ENCODE measurements around the gene PTX3. TPM values are rescaled to one million over a fixed set of nuclear protein-coding genes. Genes with fewer than 3 reads are reported as not detected.

The PTX3 gene
- total RNA-seq, 2 donors from 2014 or later = 0.19 TPM; not detected in 1

GRCh38 chr3:157410945-157411344 lies 25.7 kb upstream of the PTX3 start:
- Mint-ChIP-seq H3K4me1 (no peaks in the 10 kb centered on the region), H3K27ac (no peak overlapping the region), H3K4me3 (no peak overlapping the region), H3K9me3 (no peaks in the 10 kb centered on the region), H3K27me3 (peaks cover 8% of the 10 kb centered on the region), H3K36me3 (ENCODE audit: low read depth) (no peaks in the 10 kb centered on the region)
- ATAC-seq (replicated peaks) = no peak

- Mint-ChIP-seq H3K9me3 (no peaks in the 10 kb centered on the region), H3K27ac (no peak overlapping the region), H3K4me3 (no peak overlapping the region), H3K27me3 (peaks cover 8% of the 10 kb centered on the region), H3K36me3 (ENCODE audit: low read depth) (no peaks in the 10 kb centered on the region), H3K4me1 (no peaks in the 10 kb centered on the region)
- ATAC-seq (replicated peaks) = no peak
Measured at GRCh38 chr3:157412323-157412855, 24.3 kb upstream of the PTX3 start.

DNA sequence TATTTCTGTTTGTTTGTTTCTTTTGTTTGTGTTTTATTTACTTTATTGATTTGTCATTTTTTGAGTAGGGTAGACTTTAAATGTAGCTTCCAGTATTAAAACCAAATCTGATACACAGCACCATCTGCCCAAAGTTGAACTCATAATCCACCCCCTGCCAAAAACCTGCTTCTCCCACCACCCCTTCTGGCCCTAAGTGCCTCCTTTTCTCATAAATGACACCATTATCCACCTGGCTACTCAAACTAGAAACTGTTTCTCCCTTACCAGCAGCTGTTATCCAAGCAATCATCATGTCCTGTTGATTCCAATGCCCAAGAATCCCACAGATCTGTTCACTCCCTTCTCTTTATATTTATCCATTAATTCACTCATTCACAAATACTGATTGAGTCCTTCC lies 21.8 kb upstream of the PTX3 start:
- H3K4me3 Mint-ChIP-seq = no peak overlapping the region
- H3K27me3 Mint-ChIP-seq = peaks cover 13% of the 10 kb centered on the region
- ATAC-seq (replicated peaks) = no peak
- H3K4me1 Mint-ChIP-seq = no peaks in the 10 kb centered on the region
- no peak overlapping the region for H3K27ac Mint-ChIP-seq
- H3K9me3 Mint-ChIP-seq = peaks cover 5% of the 10 kb centered on the region
- no peaks in the 10 kb centered on the region for H3K36me3 Mint-ChIP-seq (ENCODE audit: low read depth)

GRCh38 chr3:157416347-157417087 lies 20.1 kb upstream of the PTX3 start:
- peaks cover 5% of the 10 kb centered on the region for H3K9me3 Mint-ChIP-seq
- no peak overlapping the region for H3K27ac Mint-ChIP-seq
- ATAC-seq (replicated peaks) = no peak
- no peak overlapping the region for H3K4me3 Mint-ChIP-seq
- no peaks in the 10 kb centered on the region for H3K4me1 Mint-ChIP-seq
- H3K27me3 Mint-ChIP-seq = peaks cover 13% of the 10 kb centered on the region
- no peaks in the 10 kb centered on the region for H3K36me3 Mint-ChIP-seq (ENCODE audit: low read depth)

DNA sequence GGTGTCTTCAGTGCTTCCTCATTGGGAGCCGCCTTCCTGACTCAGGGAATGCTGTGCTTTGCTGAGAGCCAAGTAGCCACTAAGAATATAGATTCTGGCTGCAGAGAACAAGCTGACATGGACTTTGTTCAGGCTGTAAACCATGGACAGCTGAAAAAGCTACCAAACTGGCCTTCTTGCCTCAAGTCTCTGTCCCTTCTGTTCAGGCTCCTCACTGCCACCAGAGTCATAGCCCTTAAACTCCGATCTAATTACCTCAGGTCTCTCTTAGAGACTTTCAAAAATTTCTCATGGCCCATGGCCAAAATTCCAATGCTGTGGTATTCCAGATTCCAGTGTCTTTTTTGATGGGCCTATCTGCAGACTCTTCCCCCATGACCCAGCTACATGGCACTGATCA lies 19.4 kb upstream of the PTX3 start:
- peaks cover 5% of the 10 kb centered on the region for H3K9me3 Mint-ChIP-seq

DNA sequence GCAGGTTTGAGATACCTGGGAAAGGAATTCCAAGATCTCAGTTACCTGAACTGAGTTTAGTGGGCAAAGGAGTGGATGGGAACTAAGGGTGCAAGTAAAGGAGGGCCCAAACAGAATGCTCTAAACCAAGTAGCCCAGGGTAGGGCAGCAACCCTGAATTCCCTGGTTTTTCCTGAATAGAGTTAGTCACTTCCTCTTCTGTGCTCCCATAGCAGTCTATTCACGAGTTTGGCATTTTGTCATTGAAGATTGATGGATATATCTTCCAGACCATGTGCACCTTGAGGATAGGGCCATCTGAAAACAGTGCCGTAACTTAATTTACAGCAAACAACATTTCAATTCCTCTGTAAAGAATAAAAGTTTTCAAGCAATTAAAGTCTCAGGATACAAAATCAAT lies 18.5 kb upstream of the PTX3 start:
- H3K27me3 Mint-ChIP-seq = peaks cover 17% of the 10 kb centered on the region
- H3K36me3 Mint-ChIP-seq (ENCODE audit: low read depth) = no peaks in the 10 kb centered on the region
- no peak overlapping the region for H3K27ac Mint-ChIP-seq
- H3K4me1 Mint-ChIP-seq = no peaks in the 10 kb centered on the region
- H3K4me3 Mint-ChIP-seq = no peak overlapping the region
- H3K9me3 Mint-ChIP-seq = peaks cover 5% of the 10 kb centered on the region
- no peak for ATAC-seq (replicated peaks)

More for the DNA sequence above, 19.4 kb upstream of the PTX3 start:
- Mint-ChIP-seq H3K27ac (no peak overlapping the region), H3K4me1 (no peaks in the 10 kb centered on the region), H3K27me3 (peaks cover 13% of the 10 kb centered on the region), H3K36me3 (ENCODE audit: low read depth) (no peaks in the 10 kb centered on the region), H3K4me3 (no peak overlapping the region)
- ATAC-seq (replicated peaks) = no peak

- Mint-ChIP-seq H3K9me3 (peaks cover 5% of the 10 kb centered on the region), H3K27ac (no peak overlapping the region), H3K27me3 (peaks cover 10% of the 10 kb centered on the region), H3K36me3 (ENCODE audit: low read depth) (no peaks in the 10 kb centered on the region), H3K4me1 (no peaks in the 10 kb centered on the region), H3K4me3 (no peak overlapping the region)
- ATAC-seq (replicated peaks) = no peak
Measured at GRCh38 chr3:157420606-157421130, 16.0 kb upstream of the PTX3 start.

DNA sequence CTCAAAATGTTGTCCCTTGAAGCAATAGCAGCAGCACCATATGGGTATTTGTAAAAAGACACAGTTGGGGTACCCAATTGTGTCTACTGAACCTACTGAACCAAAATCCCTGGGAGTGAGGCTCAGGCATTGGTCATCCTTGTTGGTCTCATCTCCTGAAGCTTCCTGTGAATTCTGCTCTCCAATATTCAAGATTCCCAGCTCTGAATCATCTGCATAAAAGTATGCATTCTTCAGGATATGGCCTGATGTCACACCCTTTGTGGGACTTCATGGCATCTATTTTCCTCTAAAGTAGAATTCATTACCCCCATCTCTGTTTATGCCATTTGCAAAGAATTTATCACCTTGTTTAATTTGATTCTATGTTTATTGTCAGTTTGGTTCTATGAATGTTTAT lies 13.3 kb upstream of the PTX3 start:
- H3K27me3 Mint-ChIP-seq = peaks cover 4% of the 10 kb centered on the region
- H3K36me3 Mint-ChIP-seq (ENCODE audit: low read depth) = no peaks in the 10 kb centered on the region

GRCh38 chr3:157427901-157428300 lies 8.7 kb upstream of the PTX3 start:
- peaks cover 4% of the 10 kb centered on the region for H3K9me3 Mint-ChIP-seq
- H3K27me3 Mint-ChIP-seq = no peaks in the 10 kb centered on the region
- H3K4me1 Mint-ChIP-seq = no peaks in the 10 kb centered on the region
- no peak overlapping the region for H3K4me3 Mint-ChIP-seq
- H3K36me3 Mint-ChIP-seq (ENCODE audit: low read depth) = no peaks in the 10 kb centered on the region
- H3K27ac Mint-ChIP-seq = no peak overlapping the region
- no peak for ATAC-seq (replicated peaks)

More for the DNA sequence above, 13.3 kb upstream of the PTX3 start:
- H3K9me3 Mint-ChIP-seq = peaks cover 4% of the 10 kb centered on the region
- no peak overlapping the region for H3K4me3 Mint-ChIP-seq
- no peaks in the 10 kb centered on the region for H3K4me1 Mint-ChIP-seq
- H3K27ac Mint-ChIP-seq = no peak overlapping the region
- no peak for ATAC-seq (replicated peaks)

- Mint-ChIP-seq H3K27ac (no peak overlapping the region), H3K4me3 (no peak overlapping the region), H3K36me3 (ENCODE audit: low read depth) (no peaks in the 10 kb centered on the region), H3K9me3 (peaks cover 4% of the 10 kb centered on the region), H3K4me1 (no peaks in the 10 kb centered on the region), H3K27me3 (peaks cover 8% of the 10 kb centered on the region)
- ATAC-seq (replicated peaks) = no peak
Measured at GRCh38 chr3:157428853-157429252, 7.8 kb upstream of the PTX3 start.

DNA sequence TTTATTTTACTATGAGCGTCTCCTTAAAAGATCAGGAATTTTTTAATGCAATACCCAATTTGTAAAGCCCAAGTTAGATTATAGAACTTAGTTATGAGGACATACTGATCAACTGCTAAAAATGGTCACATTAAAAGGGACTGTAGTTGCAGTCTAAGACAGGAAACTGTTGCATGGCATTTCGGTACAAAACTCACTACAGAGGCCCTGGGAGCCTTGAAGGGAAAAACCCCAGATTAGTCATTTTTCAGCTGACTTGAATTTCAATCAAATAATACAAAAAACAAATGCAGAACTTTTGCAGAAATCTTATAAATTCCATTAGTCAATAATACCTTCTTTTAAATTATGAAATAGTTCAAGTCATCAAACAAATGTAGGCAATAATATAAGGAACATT lies 6.9 kb upstream of the PTX3 start:
- H3K9me3 Mint-ChIP-seq = peaks cover 4% of the 10 kb centered on the region

GRCh38 chr3:157438194-157438730 lies 1.6 kb downstream of the PTX3 start:
- no peak overlapping the region for H3K4me3 Mint-ChIP-seq
- ATAC-seq (replicated peaks) = no peak
- no peaks in the 10 kb centered on the region for H3K9me3 Mint-ChIP-seq
- no peak overlapping the region for H3K27ac Mint-ChIP-seq
- H3K4me1 Mint-ChIP-seq = no peaks in the 10 kb centered on the region
- peaks cover 33% of the 10 kb centered on the region for H3K27me3 Mint-ChIP-seq
- H3K36me3 Mint-ChIP-seq (ENCODE audit: low read depth) = no peaks in the 10 kb centered on the region

More for the DNA sequence above, 6.9 kb upstream of the PTX3 start:
- Mint-ChIP-seq H3K4me1 (no peaks in the 10 kb centered on the region), H3K4me3 (no peak overlapping the region), H3K27me3 (peaks cover 8% of the 10 kb centered on the region), H3K36me3 (ENCODE audit: low read depth) (no peaks in the 10 kb centered on the region), H3K27ac (no peak overlapping the region)
- ATAC-seq (replicated peaks) = no peak

DNA sequence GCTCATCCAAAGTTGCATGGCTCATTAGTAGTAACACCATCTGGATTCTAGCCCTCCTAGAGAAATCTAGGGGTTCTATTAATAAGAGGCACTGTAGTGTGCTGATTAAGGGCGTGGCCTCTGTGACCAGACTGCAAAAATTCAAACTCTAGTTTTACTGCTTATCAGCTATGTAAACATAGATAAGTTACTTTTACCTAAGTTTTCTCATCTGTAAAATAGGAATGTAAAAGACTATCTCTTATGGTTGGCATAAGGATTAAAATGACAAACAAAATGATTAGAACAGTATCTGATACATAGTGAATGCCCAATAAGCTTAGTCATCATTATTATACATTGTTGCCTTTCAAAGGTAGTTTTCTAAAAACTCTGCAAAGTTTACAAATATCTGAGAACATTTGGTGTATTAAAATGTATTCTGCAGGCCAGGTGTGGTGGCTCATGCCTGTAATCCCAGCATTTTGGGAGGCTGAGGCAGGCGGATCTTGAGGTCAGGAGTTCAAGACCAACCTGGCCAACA lies 4.5 kb downstream of the PTX3 start:
- Mint-ChIP-seq H3K27ac (no peak overlapping the region), H3K4me3 (no peak overlapping the region), H3K36me3 (ENCODE audit: low read depth) (no peaks in the 10 kb centered on the region), H3K27me3 (peaks cover 24% of the 10 kb centered on the region), H3K4me1 (no peaks in the 10 kb centered on the region), H3K9me3 (no peaks in the 10 kb centered on the region)
- ATAC-seq (replicated peaks) = no peak

DNA sequence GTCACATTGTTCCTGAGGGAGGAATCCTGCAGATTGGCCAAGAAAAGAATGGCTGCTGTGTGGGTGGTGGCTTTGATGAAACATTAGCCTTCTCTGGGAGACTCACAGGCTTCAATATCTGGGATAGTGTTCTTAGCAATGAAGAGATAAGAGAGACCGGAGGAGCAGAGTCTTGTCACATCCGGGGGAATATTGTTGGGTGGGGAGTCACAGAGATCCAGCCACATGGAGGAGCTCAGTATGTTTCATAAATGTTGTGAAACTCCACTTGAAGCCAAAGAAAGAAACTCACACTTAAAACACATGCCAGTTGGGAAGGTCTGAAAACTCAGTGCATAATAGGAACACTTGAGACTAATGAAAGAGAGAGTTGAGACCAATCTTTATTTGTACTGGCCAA lies 6.1 kb downstream of the PTX3 start:
- Mint-ChIP-seq H3K4me3 (no peak overlapping the region), H3K27ac (no peak overlapping the region), H3K4me1 (no peaks in the 10 kb centered on the region), H3K36me3 (ENCODE audit: low read depth) (no peaks in the 10 kb centered on the region), H3K9me3 (no peaks in the 10 kb centered on the region), H3K27me3 (peaks cover 14% of the 10 kb centered on the region)
- no peak for ATAC-seq (replicated peaks)
